OCI-LY7 (cell line): ENCODE data around the gene GNS. TPM values are rescaled to one million over a fixed set of nuclear protein-coding genes. Genes with fewer than 3 reads are reported as not detected.

Source experiments
- BruUV-seq: library from RNA; stranded (reverse); fragments of 400-500 nt; replicated peaks from 2 replicates; lab custom pipeline; 2021; lab: Mats Ljungman, UMichigan
- CTCF ChIA-PET: fragments of 300-600 bp; sonication (Branson Sonifier 250); formaldehyde crosslinking; loops from one replicate; lab custom pipeline; 2022; ENCODE audit warnings: antibody characterized with exemption; ENCODE audit not compliant: unreplicated experiment; lab: Charles Lee
- POLR2A ChIA-PET: fragments of 300-600 bp; sonication (Branson Sonifier 250); formaldehyde crosslinking; loops from one replicate; lab custom pipeline; 2022; ENCODE audit warnings: antibody characterized with exemption; lab: Charles Lee
- DNase-seq: peaks from one replicate; pipeline ENCODE4 v3.0.0-alpha.2; 2015; ENCODE audit warnings: low spot score
- H2AFZ ChIP-seq: fragments of 200-600 bp; sonication (generic), shearing (Covaris generic); 2 replicates; pipeline ENCODE4 v1.6.1; 2014; ENCODE audit warnings: mild to moderate bottlenecking, antibody characterized with exemption, low read length, moderate library complexity
- H3K27ac ChIP-seq: fragments of 200-600 bp; sonication (generic); 2 replicates; pipeline ENCODE4 v1.5.1; 2014; ENCODE audit warnings: mixed run types, low read depth, mild to moderate bottlenecking, moderate library complexity, low read length, inconsistent platforms; ENCODE audit not compliant: poor library complexity, severe bottlenecking
- H3K36me3 ChIP-seq: fragments of 200-600 bp; sonication (generic); 2 replicates; pipeline ENCODE4 v1.6.1; 2014; ENCODE audit warnings: mild to moderate bottlenecking, antibody characterized with exemption, low read length, moderate library complexity, mixed read lengths; ENCODE audit not compliant: insufficient read depth
- H3K4me1 ChIP-seq: fragments of 200-600 bp; sonication (generic); 2 replicates; pipeline ENCODE4 v1.5.1; 2014; ENCODE audit warnings: mild to moderate bottlenecking, low read length; ENCODE audit not compliant: insufficient read depth, poor library complexity, severe bottlenecking
- H3K4me2 ChIP-seq: fragments of 200-600 bp; sonication (generic); 2 replicates; pipeline ENCODE4 v1.6.1; 2014; ENCODE audit warnings: mild to moderate bottlenecking, low read length
- H3K4me3 ChIP-seq: fragments of 200-600 bp; sonication (generic); 2 replicates; pipeline ENCODE4 v1.5.1; 2014; ENCODE audit warnings: mild to moderate bottlenecking, low read depth, low read length; ENCODE audit not compliant: poor library complexity, severe bottlenecking
- H3K79me2 ChIP-seq: fragments of 200-600 bp; sonication (generic); 2 replicates; pipeline ENCODE4 v1.6.1; 2016; ENCODE audit warnings: low read depth, mild to moderate bottlenecking, low read length, moderate library complexity, mixed read lengths; ENCODE audit not compliant: insufficient read depth
- H3K9me2 ChIP-seq: fragments of 200-600 bp; sonication (generic); 2 replicates; pipeline ENCODE4 v1.6.1; 2016; ENCODE audit warnings: mild to moderate bottlenecking, low read length, mixed read lengths; ENCODE audit not compliant: insufficient read depth
- H3K9me3 ChIP-seq: fragments of 200-600 bp; sonication (generic); 2 replicates; pipeline ENCODE4 v1.6.1; 2014; ENCODE audit warnings: mild to moderate bottlenecking, mixed run types, low read length, mixed read lengths
- H4K20me1 ChIP-seq: fragments of 200-600 bp; sonication (generic); 2 replicates; pipeline ENCODE4 v1.6.1; 2014; ENCODE audit warnings: mild to moderate bottlenecking, antibody characterized with exemption, low read length, moderate library complexity, mixed read lengths; ENCODE audit not compliant: insufficient read depth
- EZH2phosphoT487 ChIP-seq: fragments of 200-600 bp; sonication (generic); IDR thresholded peaks from 2 replicates; pipeline ENCODE4 v1.6.1; 2018; ENCODE audit warnings: low read depth, borderline replicate concordance, mild to moderate bottlenecking, mixed run types, antibody characterized with exemption, low read length, moderate library complexity, mixed read lengths
- intact Hi-C: fragments of 100-400 bp; cut with micrococcal nuclease; formaldehyde crosslinking; loops from one replicate; pipeline ENCODE4 v1.10.0; 2022; ENCODE audit not compliant: unreplicated experiment
- total RNA-seq, 2 experiments: library from RNA; depleted of rRNA in 1 of 2; stranded (reverse); fragments of >200 nt in 1 of 2; shearing (Covaris generic) in 1 of 2; gene quantifications; 2 replicates each; pipeline ENCODE4 v1.2.3, GENCODE V29; 2014 to 2022
- TF ChIP-seq, protein P1 (sequence below): fragments of 200-600 bp; sonication (generic); conservative IDR thresholded peaks from 2 replicates; pipeline ENCODE4 v1.5.1; 2014; ENCODE audit warnings: mild to moderate bottlenecking, antibody characterized with exemption, low read length, moderate library complexity, mixed read lengths

The GNS gene
- total RNA-seq, 2 experiments from 2014 or later = 8.0 to 16.0 TPM

GRCh38 chr12:64696080-64696741, 63.0 kb downstream of the GNS start:
- Histone ChIP-seq H4K20me1 (no peaks in the 10 kb centered on the region), H3K36me3 (peaks cover 70% of the 10 kb centered on the region), H3K4me3 (no peak overlapping the region), H3K27ac (no peak overlapping the region), H3K4me1 (peaks cover 6% of the 10 kb centered on the region), H3K79me2 (no peaks in the 10 kb centered on the region), H3K9me3 (no peaks in the 10 kb centered on the region), H3K9me2 (no peaks in the 10 kb centered on the region), H3K4me2 (no peak overlapping the region), H2AFZ (no peak overlapping the region)
- DNase-seq = peak; percentile 13
- TF ChIP-seq EZH2phosphoT487 = no peak
- TF ChIP-seq, protein P1, sequence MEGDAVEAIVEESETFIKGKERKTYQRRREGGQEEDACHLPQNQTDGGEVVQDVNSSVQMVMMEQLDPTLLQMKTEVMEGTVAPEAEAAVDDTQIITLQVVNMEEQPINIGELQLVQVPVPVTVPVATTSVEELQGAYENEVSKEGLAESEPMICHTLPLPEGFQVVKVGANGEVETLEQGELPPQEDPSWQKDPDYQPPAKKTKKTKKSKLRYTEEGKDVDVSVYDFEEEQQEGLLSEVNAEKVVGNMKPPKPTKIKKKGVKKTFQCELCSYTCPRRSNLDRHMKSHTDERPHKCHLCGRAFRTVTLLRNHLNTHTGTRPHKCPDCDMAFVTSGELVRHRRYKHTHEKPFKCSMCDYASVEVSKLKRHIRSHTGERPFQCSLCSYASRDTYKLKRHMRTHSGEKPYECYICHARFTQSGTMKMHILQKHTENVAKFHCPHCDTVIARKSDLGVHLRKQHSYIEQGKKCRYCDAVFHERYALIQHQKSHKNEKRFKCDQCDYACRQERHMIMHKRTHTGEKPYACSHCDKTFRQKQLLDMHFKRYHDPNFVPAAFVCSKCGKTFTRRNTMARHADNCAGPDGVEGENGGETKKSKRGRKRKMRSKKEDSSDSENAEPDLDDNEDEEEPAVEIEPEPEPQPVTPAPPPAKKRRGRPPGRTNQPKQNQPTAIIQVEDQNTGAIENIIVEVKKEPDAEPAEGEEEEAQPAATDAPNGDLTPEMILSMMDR = peak; percentile 62
- CTCF ChIA-PET = interaction anchor here (1.4 kb wide), 1 partner anchor 147 kb away, joined by 6 read pairs; no protein-coding TSS in a partner anchor
- POLR2A ChIA-PET = interaction anchor here (0.9 to 2.5 kb wide), 6 partner anchors 11 to 209 kb away, joined by 3 to 7 read pairs (median 4); no protein-coding TSS in a partner anchor
- intact Hi-C loops = no loop called here
- no TSS peak for BruUV-seq

DNA sequence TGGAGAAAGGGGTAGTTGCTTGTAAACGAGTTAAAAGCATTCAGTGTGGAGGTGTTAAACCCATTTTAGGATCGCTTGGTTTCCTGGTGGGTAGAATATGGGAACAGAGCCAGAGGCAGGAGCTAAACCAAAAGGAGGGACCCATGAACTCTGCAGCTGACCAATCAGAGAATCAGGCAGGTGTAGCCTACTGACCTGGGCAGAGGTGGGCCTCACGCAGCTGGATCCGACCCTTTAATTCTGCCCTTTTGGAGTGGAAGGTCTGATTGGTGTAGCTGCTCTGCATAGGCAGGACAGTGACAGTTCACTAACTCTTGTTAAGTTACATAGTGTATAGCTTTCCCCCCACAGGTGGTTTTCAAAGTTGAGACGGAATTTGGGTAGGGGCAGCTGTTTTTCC, 63.7 kb downstream of the GNS start:
- Histone ChIP-seq H3K79me2 (no peaks in the 10 kb centered on the region), H3K4me1 (peaks cover 3% of the 10 kb centered on the region), H3K27ac (no peak overlapping the region), H3K9me2 (no peaks in the 10 kb centered on the region), H4K20me1 (no peaks in the 10 kb centered on the region), H3K9me3 (no peaks in the 10 kb centered on the region), H3K36me3 (peaks cover 72% of the 10 kb centered on the region), H3K4me2 (no peak overlapping the region), H2AFZ (no peak overlapping the region), H3K4me3 (no peak overlapping the region)
- no TSS peak for BruUV-seq
- CTCF ChIA-PET = interaction anchor here (1.4 kb wide), 1 partner anchor 146 kb away, joined by 6 read pairs; no protein-coding TSS in a partner anchor
- POLR2A ChIA-PET = interaction anchor here (0.9 to 1.4 kb wide), 5 partner anchors 19 to 146 kb away, joined by 3 to 6 read pairs (median 3); no protein-coding TSS in a partner anchor
- intact Hi-C loops = no loop called here
- DNase-seq = no peak
- TF ChIP-seq EZH2phosphoT487 = no peak
- TF ChIP-seq, protein P1 = no peak
